GM19467 (cell line): Measurements from ENCODE around the gene GREB1L.
"Not testable (repeated sequence)": the region's sequence is repeated elsewhere in the genome, so short reads cannot be mapped to it uniquely, and the experiment has no call there.

Source experiments
- ATAC-seq: cut with Tn5 transposase; IDR thresholded peaks from one replicate; pipeline ENCODE4 v1.9.1; 2021; ENCODE audit warnings: mild to moderate bottlenecking, moderate library complexity; ENCODE audit not compliant: unreplicated experiment

The GREB1L gene

GRCh38 chr18:21262979-21263378 is 20.9 kb downstream of the GREB1L start:
- no peak for ATAC-seq

GRCh38 chr18:21264651-21265050 is 22.6 kb downstream of the GREB1L start:
- no peak for ATAC-seq

GRCh38 chr18:21265971-21266673 is 24.1 kb downstream of the GREB1L start:
- no peak for ATAC-seq

GRCh38 chr18:21267400-21267799 is 25.4 kb downstream of the GREB1L start:
- ATAC-seq = no peak

GRCh38 chr18:21269349-21269748 is 27.3 kb downstream of the GREB1L start:
- ATAC-seq = no peak

- no peak for ATAC-seq
These were observed 28.4 kb downstream of the GREB1L start for GRCh38 chr18:21270453-21270852.

GRCh38 chr18:21272016-21272579 is 30.1 kb downstream of the GREB1L start:
- no peak for ATAC-seq

GRCh38 chr18:21273568-21273967 is 31.5 kb downstream of the GREB1L start:
- ATAC-seq = no peak

- no peak for ATAC-seq
These were observed 33.6 kb downstream of the GREB1L start for GRCh38 chr18:21275645-21276044.

GRCh38 chr18:21277578-21277977 is 35.5 kb downstream of the GREB1L start:
- ATAC-seq = no peak

- not testable (repeated sequence) for ATAC-seq
These were observed 36.2 kb downstream of the GREB1L start for GRCh38 chr18:21278218-21278617.

- no peak for ATAC-seq
These were observed 39.6 kb downstream of the GREB1L start for GRCh38 chr18:21281603-21282002.

GRCh38 chr18:21284540-21284939 is 42.5 kb downstream of the GREB1L start:
- ATAC-seq = no peak

GRCh38 chr18:21289827-21290226 is 47.8 kb downstream of the GREB1L start:
- no peak for ATAC-seq

- ATAC-seq = no peak
These were observed 49.1 kb downstream of the GREB1L start for GRCh38 chr18:21291106-21291505.

- ATAC-seq = no peak
These were observed 51.4 kb downstream of the GREB1L start for GRCh38 chr18:21293479-21293878.

GRCh38 chr18:21295101-21295500 is 53.1 kb downstream of the GREB1L start:
- ATAC-seq = no peak

GRCh38 chr18:21296045-21296444 is 54.0 kb downstream of the GREB1L start:
- ATAC-seq = no peak

GRCh38 chr18:21298351-21298750 is 56.3 kb downstream of the GREB1L start:
- ATAC-seq = no peak

- ATAC-seq = no peak
These were observed 58.2 kb downstream of the GREB1L start for GRCh38 chr18:21300035-21300907.

- no peak for ATAC-seq
These were observed 58.8 kb downstream of the GREB1L start for GRCh38 chr18:21300908-21301200.

GRCh38 chr18:21303445-21303844 is 61.4 kb downstream of the GREB1L start:
- ATAC-seq = no peak
